ENCODE measurements around the gene PPIL6.

The PPIL6 gene

GRCh38 chr6:109477725-109478124 lies 37.3 kb upstream of the PPIL6 start:
- no peak for DNase-seq (ENCODE audit: insufficient read length)
- FAIRE-seq = no peak
- no peak for TF ChIP-seq TAF1 (IDR thresholded peaks at IDR 0.05; ENCODE audit: borderline replicate concordance, low read depth, low read length)

- DNase-seq (ENCODE audit: insufficient read length) (no peak), FAIRE-seq (no peak)
- TF ChIP-seq POLR2A (IDR thresholded peaks at IDR 0.05; ENCODE audit: low read depth, low read length) = no peak
- TF ChIP-seq POLR2AphosphoS5 (IDR thresholded peaks at IDR 0.05; ENCODE audit: low read depth, low read length) = no peak
- TF ChIP-seq TAF1 (IDR thresholded peaks at IDR 0.05; ENCODE audit: borderline replicate concordance, low read depth, low read length) = no peak
Observed at GRCh38 chr6:109477184-109477583, 36.8 kb upstream of the PPIL6 start.

DNA sequence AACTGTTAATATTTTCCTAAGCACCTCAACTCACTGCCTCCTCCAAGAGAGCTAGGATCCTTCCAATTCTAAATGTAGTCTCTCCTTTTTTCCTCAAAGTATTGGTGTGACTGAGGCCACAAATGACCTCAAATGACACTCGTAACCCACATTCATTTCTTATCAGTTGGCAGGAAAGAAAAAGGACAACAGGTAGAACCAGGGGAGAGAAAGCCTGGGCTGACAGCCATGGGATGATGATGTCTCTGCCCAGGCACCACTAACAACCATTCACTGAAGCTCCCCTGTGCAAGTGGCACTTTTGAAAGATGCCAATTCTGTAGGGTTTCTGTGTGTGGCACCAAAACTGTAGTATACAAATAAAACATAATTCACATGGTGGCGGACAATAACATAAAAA lies 35.2 kb upstream of the PPIL6 start:
- TF ChIP-seq POLR2AphosphoS5 (IDR thresholded peaks at IDR 0.05; ENCODE audit: low read depth, low read length) (no peak), POLR2A (IDR thresholded peaks at IDR 0.05; ENCODE audit: low read depth, low read length) (no peak)
- FAIRE-seq (no peak), DNase-seq (ENCODE audit: insufficient read length) (no peak)

DNA sequence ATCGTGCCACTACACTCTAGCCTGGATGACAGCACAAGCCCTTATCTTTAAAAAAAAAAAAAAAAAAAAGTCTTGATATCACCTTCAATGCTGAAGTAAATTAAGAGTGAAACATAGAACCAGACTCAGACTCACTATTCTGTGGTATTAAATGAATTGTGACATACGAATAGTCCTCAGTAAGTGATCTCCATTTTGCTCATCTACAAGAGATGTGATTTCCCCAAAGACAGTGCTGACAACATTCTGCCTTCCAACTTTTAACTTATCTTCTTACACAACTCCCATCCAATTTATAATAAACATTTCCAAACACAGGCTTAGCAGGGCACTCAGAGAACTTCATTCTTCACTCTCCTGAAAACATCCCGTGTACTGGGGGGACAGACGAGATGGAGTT lies 34.6 kb upstream of the PPIL6 start:
- TF ChIP-seq POLR2AphosphoS5 (IDR thresholded peaks at IDR 0.05; ENCODE audit: low read depth, low read length) (no peak), TAF1 (IDR thresholded peaks at IDR 0.05; ENCODE audit: borderline replicate concordance, low read depth, low read length) (no peak), POLR2A (IDR thresholded peaks at IDR 0.05; ENCODE audit: low read depth, low read length) (no peak)
- DNase-seq (ENCODE audit: insufficient read length) (no peak), FAIRE-seq (no peak)

DNA sequence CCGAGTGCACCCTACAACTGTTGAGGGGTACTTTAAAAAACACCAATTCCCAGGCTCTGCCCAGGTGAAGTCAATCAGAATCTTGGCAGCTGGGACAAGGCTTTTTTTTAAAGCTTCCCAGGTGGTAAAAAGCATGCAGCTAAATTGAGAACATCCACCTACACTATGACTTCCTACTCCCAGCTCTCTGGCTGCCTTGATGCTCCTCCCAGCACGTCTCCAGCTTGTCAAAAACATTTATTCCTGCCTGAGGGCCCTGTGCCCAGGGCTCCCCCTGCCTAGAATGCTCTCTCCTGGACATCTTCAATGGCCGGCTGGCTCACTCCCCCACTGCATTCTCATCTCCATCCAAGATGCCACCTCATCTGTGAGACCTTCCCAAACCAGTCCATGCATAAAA lies 32.7 kb upstream of the PPIL6 start:
- TF ChIP-seq POLR2AphosphoS5 (IDR thresholded peaks at IDR 0.05; ENCODE audit: low read depth, low read length) = no peak
- TF ChIP-seq TAF1 (IDR thresholded peaks at IDR 0.05; ENCODE audit: borderline replicate concordance, low read depth, low read length) = no peak
- no peak for TF ChIP-seq POLR2A (IDR thresholded peaks at IDR 0.05; ENCODE audit: low read depth, low read length)
- DNase-seq (ENCODE audit: insufficient read length) = no peak
- peak; percentile 68 for FAIRE-seq

GRCh38 chr6:109472132-109472995 lies 31.9 kb upstream of the PPIL6 start:
- no peak for FAIRE-seq
- DNase-seq (ENCODE audit: insufficient read length) = no peak
- TF ChIP-seq TAF1 (IDR thresholded peaks at IDR 0.05; ENCODE audit: borderline replicate concordance, low read depth, low read length) (no peak), POLR2AphosphoS5 (IDR thresholded peaks at IDR 0.05; ENCODE audit: low read depth, low read length) (no peak), POLR2A (IDR thresholded peaks at IDR 0.05; ENCODE audit: low read depth, low read length) (no peak)

GRCh38 chr6:109471105-109471810 lies 30.8 kb upstream of the PPIL6 start:
- no peak for FAIRE-seq
- no peak for DNase-seq (ENCODE audit: insufficient read length)
- TF ChIP-seq POLR2AphosphoS5 (IDR thresholded peaks at IDR 0.05; ENCODE audit: low read depth, low read length) (no peak), POLR2A (IDR thresholded peaks at IDR 0.05; ENCODE audit: low read depth, low read length) (no peak), TAF1 (IDR thresholded peaks at IDR 0.05; ENCODE audit: borderline replicate concordance, low read depth, low read length) (no peak)

GRCh38 chr6:109469591-109470189 lies 29.3 kb upstream of the PPIL6 start:
- FAIRE-seq = no peak
- DNase-seq (ENCODE audit: insufficient read length) = no peak
- TF ChIP-seq TAF1 (IDR thresholded peaks at IDR 0.05; ENCODE audit: borderline replicate concordance, low read depth, low read length) (no peak), POLR2AphosphoS5 (IDR thresholded peaks at IDR 0.05; ENCODE audit: low read depth, low read length) (no peak), POLR2A (IDR thresholded peaks at IDR 0.05; ENCODE audit: low read depth, low read length) (no peak)

- TF ChIP-seq POLR2A (IDR thresholded peaks at IDR 0.05; ENCODE audit: low read depth, low read length) (no peak), TAF1 (IDR thresholded peaks at IDR 0.05; ENCODE audit: borderline replicate concordance, low read depth, low read length) (no peak), POLR2AphosphoS5 (IDR thresholded peaks at IDR 0.05; ENCODE audit: low read depth, low read length) (no peak)
- FAIRE-seq (no peak), DNase-seq (ENCODE audit: insufficient read length) (no peak)
Observed at GRCh38 chr6:109467696-109468095, 27.3 kb upstream of the PPIL6 start.

DNA sequence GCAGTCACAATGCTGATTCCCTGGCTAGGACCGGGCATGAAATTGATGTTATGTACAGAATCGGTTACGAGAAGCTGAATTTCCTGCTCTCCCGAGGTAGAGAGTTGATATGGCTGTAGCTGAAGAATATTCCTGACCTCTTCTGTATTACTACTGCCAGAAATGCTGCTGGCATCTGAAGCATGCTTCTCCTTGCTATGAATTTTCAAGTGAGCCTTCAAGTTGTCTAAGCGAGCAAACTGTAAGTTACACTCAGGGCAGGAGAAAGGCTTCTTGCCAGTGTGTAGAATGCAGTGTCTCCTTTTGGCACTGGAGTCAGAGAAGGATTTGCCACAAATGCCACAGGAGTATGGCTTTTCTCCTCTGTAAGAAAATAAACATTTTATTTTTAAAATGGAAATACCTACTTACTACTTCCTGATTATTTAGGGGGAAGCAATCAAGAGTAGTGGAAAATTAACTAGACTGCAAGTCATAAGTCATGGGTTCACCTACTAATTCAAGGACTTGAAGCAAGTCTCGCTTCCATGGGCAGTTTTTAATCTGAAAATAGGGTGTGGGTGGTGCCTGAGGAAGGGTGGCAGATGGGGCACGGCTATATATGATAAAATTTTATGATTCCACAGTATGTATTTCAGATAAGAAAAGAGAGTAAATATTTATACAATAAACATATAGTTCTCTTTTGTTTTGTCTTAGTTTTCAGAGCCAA lies 25.9 kb upstream of the PPIL6 start:
- FAIRE-seq (no peak), DNase-seq (ENCODE audit: insufficient read length) (no peak)

DNA sequence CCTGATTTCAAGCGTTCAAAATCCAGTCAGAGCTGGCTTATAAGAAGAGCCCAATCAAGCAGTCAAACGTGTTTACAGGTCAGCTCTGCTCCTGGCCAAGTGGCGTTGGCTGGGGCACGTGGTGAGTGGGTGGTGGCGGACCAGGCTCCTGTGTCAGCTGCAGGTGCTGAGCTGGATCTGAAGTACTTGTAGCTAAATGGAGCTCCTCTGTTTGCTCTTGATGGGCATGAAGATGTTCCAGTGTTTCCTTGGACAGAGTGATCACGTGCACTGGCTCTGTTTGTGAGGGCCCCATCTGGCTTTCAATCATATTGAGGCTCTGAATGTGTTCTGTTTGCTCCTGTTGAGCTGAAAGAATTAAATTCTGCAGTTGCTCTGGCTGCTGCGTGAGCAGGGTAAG lies 25.3 kb upstream of the PPIL6 start:
- no peak for TF ChIP-seq TAF1 (IDR thresholded peaks at IDR 0.05; ENCODE audit: borderline replicate concordance, low read depth, low read length)
- TF ChIP-seq POLR2AphosphoS5 (IDR thresholded peaks at IDR 0.05; ENCODE audit: low read depth, low read length) = no peak
- DNase-seq (ENCODE audit: insufficient read length) (no peak), FAIRE-seq (peak; percentile 24)

More for the DNA sequence above, 25.9 kb upstream of the PPIL6 start:
- TF ChIP-seq POLR2A (IDR thresholded peaks at IDR 0.05; ENCODE audit: low read depth, low read length) = no peak

All from GM12892 (cell line).